ENCODE results near the gene STUB1.
A peak's percentile ranks its signal among the peaks of the same experiment; 100 is the strongest.

Gene STUB1

DNA sequence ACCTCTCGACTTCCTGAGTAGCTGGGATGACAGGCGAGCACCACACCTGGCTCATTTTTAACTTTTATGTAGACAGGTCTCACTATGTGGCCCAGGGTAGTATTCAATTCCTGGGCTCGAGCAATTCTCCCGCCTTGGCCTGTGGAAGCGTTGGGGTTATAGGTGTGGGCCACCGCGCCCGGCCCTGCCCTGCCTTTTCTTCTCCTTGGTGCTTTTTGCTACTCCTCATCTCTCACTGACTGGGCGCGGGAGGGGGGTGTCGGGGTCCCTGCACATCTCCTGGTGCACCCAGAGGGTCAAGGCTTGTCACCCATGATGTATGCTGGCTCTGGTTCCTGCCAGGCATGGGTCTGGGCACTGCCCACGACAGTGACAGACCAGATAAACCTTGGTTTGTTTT, 35.7 kb upstream of the STUB1 start:
- DNase-seq (ENCODE audit: low spot score), result no peak

DNA sequence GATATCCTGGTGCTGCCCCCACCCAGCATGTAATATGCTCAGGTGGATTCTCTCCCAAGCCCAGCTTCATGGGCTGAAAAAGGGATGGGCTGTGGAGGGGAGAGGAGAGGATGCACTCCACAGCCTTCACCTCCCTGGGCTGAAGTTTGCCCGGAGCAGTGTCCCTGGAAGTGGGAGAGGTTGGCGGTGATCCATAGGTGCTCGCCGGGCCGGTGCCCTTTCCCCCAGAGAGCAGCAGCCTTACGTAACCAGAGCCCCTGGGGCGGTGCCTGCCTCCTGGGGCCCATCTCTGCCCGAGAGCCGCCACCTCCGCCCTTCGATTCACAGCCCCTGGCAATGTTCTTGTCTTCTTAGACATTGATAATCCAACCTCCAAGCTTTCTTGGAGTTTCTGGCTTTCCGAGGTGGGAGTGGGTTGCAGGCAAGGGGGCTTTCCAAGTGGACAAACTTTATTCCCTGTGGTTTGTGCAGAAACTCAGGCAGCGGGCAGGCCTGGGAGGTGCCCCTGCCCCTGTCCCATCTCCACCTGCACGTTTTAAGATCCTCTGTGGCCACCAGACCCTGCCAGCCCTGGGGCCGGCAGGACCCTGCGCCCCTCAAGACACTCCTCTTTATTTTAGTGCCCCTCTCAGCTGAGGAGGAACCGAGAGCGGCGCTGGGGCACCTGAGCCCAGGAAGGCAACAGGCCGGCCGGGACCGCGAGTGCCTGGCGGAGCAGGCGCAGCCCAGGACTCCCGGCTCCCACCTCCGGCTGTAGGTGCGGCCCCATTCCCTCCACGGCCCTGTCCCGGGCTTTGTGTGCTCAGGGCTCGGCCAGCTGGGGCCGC, 34.1 kb upstream of the STUB1 start:
- DNase-seq (ENCODE audit: low spot score), result no peak

DNA sequence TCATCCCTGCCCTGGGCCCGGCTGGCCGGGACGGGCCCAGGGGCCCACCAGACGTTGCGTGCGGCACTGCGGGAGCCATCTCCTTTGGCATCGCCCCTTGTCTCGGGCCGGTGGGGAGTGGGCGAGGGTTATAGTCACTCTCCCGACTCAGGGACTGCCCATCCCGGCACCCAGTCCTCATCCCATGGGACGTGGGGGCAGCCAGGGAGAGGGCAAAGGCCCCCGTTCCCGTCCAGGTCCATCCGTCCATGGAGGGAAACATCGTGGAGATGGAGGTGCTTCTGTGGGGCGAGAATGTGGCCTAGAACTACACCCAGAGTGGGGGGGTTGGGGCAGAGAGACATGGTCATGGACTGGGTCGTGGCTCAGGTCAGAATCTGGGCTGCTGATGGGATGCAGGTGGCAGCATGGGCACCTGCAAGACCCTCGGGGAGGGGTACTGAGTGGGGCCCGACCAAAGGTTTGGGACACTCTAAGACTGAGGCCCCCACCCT, 33.5 kb upstream of the STUB1 start:
- no peak for DNase-seq (ENCODE audit: low spot score)

DNA sequence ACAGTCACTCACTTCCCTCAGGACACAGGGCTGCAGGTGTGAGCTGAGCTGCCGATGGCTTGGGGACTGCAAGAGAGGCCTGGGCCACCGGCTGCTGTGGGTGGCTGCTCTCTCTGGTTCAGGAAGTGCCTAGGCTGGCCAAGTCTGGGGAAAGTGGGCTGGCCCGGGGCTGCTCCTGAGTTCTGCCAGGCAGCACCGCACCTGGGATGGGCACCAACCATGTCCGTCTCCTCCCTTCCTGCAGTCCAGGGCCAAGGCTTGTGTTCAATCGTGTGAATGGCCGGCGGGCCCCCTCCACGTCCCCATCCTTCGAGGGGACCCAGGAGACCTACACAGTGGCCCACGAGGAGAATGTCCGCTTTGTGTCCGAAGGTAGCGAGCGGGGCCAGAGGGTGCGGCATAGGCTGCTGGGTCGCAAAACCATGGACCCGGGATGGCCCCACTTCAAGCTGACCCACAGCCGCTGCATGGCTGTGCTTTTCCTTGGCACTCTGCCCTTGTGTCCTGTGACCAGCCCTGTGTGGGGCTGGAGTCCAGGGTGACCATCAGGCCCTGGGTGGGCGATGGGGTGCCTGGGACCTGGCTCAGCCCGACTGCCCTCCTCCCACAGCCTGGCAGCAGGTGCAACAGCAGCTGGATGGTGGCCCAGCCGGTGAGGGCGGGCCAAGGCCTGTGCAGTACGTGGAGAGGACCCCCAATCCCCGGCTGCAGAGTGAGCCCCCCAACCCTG, 32.9 kb upstream of the STUB1 start:
- no peak for DNase-seq (ENCODE audit: low spot score)

DNA sequence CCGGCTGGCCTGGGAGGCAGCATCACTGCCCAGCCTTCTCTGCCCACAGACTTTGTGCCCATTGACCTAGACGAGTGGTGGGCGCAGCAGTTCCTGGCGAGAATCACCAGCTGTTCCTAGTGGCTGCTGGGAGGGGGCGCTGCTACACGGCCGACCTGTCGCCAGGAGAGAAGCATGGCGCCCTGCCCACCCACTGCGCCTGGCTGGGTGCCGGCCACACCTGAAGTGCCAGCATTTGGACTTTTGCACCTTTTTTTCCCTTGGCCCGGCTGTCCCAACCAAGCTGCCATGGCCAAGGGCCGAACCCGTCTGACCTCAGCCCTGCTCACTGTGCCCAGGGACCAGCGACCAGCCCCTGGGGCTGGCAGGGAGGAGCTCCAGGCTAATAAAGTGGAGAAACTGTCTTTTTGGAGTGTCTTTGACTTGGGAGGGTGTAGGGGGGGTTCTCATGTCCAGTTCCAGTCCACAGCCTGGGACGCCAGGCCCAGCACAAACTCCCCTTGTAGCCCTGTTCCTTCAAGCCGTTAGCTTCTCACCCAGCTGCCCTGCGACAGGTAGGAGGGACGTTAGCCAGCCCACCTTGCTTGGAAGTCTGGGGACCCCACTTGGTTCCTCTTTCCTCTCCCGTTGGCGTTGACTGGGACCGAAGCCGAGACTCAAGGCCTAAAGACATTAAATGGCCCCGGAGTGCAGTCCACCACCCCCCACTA, 32.0 kb upstream of the STUB1 start:
- peak; percentile 48 for DNase-seq (ENCODE audit: low spot score)

DNA sequence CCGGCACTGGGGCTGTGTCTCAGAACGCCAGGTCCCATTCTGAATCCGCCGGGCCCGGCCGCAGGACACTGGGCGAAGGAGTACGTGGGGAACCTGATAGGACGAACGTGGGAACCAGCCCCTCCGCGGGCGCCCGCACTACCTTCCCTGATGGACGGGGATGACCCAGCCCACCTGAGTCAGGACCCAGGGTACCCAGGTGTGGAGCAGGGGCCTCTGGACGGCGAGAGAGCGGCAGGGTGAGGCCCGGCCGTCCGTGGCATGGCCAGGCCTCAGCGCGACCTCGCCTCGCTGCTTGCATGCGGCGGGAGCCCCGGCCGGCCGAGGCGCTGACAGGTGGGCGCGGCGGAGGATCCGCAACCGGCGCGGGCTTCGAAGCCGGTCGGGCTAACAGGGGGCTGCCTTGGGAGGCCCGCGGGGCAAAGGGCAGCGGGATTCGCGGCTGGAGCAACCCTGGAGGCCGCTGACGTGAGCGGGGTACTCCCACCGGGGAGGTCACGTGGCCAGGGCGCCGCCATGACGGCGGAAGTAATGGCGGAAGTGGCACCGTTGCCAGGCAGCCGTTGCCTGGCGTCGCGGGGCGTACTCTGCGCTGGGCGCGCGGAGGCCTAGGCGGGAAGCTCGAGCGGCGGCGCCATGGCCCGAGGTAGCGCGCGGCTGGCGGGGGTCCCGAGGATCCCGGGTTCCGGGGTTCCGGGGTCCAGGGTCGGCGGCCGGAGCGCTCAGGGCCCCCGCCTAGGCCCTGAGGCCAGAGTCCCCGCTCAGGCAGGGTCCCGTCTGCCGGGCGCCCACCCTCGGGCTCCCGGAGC, 31.2 kb upstream of the STUB1 start, which contains the start of gene WDR90:
TSS of gene WDR90 (plus strand) at position 585 of the 809 bp plus-strand sequence. CDS start at position 637, 52 bp downstream.
- peak; percentile 94 for DNase-seq (ENCODE audit: low spot score)

DNA sequence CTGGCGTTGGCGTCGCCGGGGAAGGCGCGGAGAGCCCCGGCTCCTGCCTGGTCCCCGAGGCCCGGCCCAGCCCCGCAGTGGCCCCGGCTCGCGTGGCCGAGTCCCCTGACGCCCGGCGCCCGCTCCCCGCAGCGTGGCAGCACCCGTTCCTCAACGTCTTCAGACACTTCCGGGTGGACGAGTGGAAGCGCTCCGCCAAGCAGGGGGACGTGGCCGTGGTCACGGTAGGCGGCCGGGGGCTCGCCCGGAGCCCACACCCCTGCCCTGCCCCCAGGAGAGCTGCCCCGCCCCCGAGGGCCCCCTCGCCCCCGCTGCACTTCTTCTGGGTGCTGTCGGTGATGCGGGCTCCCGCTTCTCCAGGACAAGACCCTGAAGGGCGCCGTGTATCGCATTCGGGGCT, 30.6 kb upstream of the STUB1 start:
- DNase-seq (ENCODE audit: low spot score), result peak; percentile 12

DNA sequence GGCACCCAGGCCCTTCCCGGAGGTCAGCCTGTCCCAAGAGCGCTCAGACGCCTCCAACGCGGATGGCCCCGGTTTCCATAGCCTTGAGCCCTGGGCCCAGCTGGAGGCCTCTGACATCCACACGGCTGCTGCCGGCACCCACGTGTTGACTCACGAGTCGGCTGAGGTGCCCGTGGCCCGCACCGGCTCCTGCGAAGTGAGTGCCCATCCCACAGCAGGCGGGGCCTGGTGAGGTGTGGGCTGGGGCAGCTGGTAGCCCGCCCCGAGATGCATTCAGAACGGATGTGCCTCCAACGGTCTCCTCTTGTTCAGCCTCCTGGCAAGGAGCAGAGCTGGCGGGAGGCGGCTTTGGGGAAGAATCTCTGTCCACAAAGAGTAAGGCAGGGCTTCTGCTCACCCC, 28.4 kb upstream of the STUB1 start:
- no peak for DNase-seq (ENCODE audit: low spot score)

DNA sequence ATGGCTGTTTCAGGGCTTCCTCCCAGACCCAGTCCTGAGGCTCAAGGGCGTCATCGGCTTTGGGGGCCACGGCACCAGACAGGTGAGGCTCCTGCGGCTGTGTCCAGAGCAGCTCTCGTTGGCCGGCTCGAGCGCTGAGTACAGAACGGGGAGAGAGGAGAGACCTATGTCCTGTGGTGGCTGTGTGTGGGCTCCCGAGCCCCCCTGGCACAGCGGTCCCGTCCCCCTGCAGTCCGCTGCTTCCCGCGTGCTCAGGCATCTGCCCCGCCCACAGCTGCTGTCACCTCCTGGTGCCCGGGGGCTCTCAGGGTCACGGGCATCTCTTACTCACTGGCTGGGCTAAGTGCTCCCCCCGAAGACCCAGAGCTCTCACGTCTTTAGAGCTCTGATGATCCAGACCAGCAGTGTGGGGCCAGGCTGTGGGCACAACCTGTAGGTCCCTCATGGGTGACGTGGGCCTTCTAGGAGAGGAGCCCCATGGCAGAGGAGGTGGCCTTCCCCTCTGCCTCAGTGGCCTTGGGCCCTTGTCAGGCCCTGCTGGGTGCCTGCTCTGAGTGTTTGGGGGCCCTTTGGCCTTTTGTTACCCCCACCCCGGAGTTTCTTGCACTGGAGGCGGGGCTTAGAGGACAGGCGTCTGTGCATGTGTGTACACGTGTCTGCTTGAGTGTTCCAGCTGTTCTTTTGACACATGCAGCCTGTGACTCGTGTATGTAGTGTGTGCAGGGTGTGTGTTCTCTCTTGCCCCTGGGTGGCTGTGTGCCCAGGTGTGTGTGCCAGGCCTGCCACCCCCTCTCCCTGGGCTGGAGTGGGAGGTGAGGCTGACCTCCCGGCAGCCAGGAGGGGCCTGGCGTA, 27.5 kb upstream of the STUB1 start:
- no peak for DNase-seq (ENCODE audit: low spot score)

DNA sequence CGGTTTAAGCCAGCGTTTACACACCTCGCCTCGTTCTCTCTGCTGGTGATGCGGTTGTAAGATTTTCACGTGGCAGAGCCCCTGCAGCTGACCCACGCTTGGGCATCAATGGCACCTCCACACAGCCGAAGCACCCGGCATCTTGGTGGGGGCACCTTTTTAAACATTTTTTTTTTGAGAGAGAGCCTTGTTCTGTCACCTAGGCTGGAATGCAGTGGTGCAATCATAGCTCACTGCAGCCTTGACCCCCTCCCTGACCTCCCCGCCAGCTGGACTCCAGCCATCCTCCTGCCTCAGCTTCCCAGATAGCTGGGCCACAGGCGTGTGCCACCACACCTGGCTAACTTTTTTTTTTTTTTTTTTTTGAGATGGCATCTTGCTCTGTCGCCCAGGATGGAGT, 26.2 kb upstream of the STUB1 start:
- DNase-seq (ENCODE audit: low spot score), result no peak

DNA sequence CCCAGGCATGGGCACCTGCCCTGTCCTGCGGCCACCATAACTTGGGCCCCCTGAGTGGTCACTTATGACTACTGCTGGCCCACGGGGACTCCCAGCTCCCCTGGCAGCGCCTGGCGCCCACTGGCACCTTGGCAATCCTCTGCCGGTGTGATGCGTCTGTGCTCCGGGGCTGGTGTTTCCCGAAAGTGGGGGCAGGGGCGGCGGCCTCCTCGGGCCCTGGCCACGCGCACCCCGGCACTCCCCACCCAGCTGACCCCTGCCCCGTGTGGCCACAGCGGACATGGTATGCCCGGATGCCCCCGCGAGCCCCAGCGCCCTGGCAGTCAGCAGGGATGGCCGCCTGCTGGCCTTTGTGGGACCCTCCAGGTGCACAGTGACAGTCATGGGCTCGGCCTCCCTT, 22.7 kb upstream of the STUB1 start:
- DNase-seq (ENCODE audit: low spot score), result no peak

DNA sequence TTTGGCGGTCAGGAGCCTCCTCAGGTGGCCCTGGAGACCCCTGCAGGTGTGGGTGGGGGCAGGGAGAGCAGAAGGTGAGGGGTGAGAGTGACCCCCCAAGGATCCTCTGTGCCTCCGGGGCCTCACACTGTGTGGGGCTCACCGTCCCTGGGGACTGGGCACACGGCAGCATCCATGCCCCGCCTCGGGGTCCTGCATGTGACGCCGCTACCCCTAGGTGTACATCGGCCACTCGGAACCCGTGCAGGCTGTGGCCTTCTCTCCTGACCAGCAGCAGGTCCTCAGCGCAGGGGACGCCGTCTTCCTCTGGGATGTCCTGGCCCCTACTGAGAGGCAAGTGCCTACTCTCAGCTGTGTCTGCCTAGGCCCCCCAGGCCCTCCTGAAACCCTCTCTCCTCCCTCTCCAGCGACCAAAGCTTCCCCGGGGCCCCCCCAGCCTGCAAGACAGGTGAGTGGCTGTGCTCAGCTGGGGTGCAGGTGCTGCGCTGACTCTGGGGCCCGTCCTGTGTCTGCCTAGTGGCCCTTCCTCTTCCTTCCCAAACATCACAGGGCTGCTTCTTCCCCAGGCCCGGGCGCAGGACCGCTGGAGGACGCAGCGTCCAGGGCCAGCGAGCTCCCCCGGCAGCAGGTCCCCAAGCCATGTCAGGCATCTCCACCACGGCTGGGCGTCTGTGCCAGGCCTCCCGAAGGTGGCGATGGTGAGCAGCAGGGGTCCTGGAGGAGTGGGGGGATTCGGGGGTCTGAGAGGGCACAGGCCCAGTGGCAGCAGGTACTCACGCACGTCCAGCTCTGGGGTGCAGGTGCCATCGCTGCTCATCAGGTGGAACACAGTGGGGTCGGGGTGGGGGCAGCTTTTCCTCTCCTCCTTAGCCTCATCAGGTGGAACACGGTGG, 21.3 kb upstream of the STUB1 start:
- DNase-seq (ENCODE audit: low spot score), result no peak

DNA sequence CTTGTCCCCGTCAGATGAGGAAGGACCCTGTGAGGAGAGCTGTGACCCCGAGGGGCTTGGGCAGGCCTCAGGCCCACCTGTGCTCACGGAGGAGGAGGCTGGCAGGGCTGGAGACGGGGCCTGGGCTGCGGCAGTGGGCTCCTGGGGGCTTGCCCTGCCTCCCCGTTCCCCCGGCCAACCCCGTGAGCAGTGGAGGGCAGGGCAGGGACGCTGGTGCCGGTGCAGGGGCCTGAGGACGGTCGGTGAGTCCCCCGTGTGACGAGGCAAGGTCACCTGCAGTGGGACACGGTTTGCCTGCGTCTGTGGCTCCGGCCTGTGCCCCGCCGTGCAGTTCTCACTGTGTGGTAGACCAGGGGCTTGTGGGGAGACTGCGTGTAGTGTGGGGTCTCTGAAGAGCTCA, 20.6 kb upstream of the STUB1 start:
- DNase-seq (ENCODE audit: low spot score), result no peak

DNA sequence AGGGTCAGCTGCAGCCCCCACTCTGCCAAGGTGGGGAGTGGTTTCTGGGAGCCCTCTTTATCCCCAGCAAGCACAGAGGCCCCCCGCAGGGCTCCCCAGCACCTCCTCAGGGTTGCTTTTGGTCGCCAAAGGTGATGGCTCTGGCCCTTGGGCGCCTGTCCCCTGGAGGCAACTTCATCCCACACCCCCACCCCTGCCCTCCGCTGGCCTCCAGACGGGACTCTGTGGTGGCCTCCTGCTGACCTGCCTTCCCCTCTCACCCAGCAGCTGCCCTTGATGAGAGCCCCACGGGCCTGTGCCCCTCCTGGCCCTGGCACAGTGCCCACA, 20.1 kb upstream of the STUB1 start:
- no peak for DNase-seq (ENCODE audit: low spot score)

DNA sequence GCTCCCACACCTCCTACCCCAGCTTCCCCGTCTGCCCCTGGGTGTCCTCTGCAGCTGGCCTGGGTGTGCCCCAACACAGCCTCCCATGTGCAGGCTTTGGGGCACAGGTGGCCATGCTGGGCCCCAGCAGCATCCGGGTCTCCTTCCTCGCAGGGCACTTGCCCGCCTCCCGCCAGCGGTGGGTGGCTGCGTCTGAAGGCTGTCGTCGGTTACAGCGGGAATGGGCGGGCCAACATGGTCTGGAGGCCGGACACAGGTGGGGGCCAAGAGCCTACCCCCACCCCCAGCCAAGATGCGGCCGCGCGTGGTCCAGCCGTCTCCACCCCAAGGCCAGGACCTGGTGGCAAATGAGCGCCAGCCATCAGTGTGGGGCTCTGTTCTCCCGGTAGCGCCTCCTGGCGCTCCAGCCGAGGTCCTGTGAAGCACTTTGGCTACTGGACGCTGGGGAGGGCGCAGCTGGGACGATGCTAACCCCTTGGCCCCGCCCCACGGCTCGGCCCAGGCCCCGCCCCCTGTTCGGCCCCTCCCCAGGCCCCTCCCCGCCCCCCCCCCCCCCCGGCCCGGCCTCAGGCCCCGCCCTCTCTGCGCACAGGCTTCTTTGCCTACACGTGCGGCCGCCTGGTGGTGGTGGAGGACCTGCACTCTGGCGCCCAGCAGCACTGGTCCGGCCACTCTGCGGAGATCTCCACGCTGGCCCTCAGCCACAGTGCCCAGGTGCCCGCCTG, 19.6 kb upstream of the STUB1 start:
- DNase-seq (ENCODE audit: low spot score), result peak; percentile 87

DNA sequence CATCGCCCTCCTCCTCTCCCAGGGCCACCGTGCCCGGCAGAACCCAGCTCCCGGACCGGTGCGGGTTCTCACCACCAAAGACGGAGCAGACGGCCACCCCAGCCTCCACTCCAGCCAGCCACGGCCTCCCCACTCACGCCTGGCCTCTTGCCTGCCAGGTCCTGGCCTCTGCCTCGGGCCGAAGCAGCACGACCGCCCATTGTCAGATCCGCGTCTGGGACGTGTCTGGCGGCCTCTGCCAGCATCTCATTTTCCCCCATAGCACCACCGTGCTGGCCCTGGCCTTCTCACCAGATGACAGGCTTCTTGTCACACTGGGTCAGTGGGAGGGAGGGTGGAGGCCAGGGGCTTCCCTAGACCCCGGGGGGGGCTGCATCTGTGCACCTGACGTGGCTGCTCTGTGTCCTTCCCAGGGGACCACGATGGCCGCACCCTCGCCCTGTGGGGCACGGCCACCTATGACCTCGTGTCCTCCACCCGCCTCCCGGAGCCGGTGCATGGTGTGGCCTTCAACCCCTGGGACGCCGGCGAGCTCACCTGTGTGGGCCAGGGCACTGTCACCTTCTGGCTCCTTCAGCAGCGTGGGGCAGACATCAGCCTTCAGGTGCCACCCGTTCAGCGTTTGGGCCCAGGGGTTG, 18.9 kb upstream of the STUB1 start:
- no peak for DNase-seq (ENCODE audit: low spot score)

DNA sequence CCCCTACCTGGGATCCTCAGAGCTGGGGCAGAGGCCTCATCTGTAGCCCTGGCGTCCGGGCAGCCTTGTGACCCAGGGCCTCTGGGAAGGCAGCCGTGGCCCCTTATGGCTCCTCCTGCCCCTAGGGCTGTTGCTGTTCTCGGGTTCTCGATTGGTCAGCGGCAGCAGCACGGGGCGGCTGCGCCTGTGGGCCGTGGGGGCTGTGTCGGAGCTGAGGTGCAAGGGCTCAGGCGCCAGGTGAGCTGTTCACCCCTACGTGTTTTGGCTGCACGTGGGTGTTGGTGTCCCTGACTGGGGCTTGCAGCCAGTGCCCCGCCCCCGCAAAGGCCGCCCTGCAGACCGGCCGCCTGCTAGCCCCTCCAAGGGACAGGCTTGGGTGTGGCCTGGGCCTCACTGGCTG, 18.1 kb upstream of the STUB1 start:
- DNase-seq (ENCODE audit: low spot score), result no peak

DNA sequence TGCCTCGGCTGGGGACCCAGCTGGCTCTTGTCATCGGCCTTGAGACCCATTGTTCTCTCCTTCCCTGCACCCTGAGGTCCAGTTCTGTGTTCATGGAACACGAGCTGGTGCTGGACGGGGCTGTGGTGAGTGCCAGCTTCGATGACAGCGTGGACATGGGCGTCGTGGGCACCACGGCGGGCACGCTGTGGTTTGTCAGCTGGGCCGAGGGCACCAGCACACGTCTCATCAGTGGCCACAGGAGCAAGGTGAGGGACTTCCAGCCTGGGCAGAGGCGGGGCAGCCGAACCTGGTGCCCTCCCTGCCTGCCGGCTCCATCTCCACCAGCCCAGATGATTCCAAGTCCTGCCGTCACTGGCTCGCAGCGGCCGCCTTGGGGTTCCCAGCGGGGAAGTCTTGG, 17.6 kb upstream of the STUB1 start:
- DNase-seq (ENCODE audit: low spot score), result no peak

DNA sequence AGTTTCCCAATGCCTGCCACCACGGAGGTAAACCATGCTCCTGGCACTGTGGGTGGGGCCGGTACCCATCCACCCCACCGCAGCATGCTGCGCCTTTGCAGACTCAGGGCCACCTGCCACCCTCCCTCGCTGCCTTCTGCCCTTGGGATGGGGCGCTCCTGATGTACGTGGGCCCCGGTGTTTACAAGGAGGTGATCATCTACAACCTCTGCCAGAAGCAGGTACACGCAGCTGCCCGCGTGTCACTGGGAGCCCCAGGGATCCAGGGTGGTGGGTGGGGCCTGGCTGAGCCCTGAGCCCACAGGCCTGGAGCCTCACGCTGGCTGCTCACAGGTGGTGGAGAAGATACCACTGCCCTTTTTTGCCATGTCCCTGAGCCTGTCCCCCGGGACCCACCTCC, 13.6 kb upstream of the STUB1 start:
- DNase-seq (ENCODE audit: low spot score), result no peak
